ENCODE measurements around the gene DDX47. TPM values are rescaled to one million over a fixed set of nuclear protein-coding genes. Genes with fewer than 3 reads are reported as not detected.
"Not testable (repeated sequence)": the region's sequence is repeated elsewhere in the genome, so short reads cannot be mapped to it uniquely, and the experiment has no call there.

The DDX47 gene
- total RNA-seq, 1 donor from 2014 or later: 25.5 TPM

DNA sequence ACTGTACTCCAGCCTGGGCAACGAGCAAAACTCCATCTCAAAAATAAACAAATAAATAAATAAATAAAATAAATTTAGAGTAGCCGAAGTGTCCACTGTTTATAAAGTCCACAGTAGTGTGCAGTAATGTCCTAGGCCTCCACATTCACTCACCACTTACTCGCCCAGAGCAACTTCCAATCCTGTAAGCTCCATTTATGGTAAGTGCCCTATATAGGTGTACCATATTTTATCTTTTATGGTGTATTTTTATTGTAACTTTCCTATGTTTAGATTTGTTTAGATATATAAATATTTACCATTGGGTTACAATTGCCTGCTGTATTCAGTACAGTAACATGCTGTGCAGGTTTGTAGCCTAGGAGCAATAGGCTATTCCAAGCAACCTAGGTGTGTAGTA lies 40.3 kb downstream of the DDX47 start:
- intact Hi-C loops (cut with DNase I): no loop called here
- DNase-seq (ENCODE audit: low spot score): no peak

DNA sequence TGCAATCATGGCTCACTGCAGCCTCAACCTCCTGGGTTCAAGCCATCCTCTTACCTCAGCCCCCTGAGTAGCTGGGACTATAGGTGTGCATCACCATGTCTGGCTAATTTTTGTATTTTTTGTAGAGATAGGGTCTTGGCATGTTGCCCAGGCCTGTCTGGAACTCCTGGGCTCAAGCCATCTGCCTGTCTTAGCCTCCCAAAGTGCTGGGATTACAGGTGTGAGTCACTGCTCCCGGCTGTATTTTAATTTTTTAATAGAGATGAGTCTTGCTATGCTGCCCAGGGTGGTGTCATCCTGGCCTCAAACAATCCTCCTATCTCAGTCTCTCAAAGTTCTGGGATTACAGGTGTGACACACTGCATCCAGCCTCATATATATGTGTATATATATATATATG lies 46.5 kb downstream of the DDX47 start:
- intact Hi-C loops (cut with DNase I): no loop called here
- DNase-seq (ENCODE audit: low spot score): no peak

DNA sequence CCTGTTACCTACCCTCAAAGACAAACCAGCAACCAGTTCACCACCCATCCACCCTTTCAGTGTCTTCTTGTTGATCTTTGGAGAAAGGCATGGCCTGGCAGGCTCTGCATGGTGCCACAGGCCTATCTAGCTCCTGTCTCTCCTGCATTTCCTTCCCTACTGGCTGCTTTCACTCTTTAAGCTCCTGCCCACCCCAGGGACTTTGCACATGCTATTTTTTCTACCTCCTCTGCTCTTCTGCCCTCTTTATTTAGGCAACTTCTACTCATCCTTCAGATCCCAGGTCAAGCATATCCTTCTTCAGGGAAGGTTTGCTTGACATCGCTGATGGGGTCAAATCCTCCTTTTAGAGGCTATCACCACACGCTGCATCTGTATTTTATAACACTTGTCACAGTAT lies 51.1 kb downstream of the DDX47 start:
- no peak for DNase-seq (ENCODE audit: low spot score)
- intact Hi-C loops (cut with DNase I): no loop called here

DNA sequence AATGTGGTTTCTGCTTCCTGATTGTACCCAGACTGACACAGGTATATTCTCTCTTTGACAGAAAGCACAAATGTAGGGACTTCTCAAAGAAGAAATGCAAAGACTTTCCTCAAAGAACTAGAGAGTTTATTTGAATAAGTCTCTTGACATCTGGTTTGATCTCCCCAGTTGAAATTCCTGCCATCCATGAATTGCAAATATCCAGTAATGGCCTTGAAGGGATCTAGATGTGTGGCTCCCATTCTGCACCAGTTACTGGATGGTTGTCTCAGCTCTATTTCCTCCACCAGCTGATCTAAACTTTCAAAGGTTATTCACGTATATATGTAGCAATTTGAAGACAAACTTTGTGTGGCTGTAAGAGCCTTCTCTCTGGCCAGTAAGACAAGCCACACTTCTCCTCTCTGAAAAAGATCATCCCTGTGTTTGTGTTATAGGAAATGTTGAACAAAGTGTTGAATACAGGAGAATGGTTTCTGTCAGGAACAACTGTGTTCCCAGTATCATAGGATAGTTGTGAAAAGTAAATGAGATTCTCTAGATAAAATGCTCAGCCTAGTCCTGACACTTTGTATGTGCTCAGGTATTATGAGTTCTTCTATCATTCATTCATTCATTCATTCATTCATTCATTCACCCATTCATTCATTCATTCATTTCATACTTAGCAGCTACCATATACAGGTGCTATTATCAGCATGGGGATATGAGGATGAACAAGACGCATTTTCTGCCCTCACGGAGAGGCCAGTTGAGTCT lies 55.5 kb downstream of the DDX47 start:
- no peak for DNase-seq (ENCODE audit: low spot score)
- intact Hi-C loops (cut with DNase I): no loop called here

DNA sequence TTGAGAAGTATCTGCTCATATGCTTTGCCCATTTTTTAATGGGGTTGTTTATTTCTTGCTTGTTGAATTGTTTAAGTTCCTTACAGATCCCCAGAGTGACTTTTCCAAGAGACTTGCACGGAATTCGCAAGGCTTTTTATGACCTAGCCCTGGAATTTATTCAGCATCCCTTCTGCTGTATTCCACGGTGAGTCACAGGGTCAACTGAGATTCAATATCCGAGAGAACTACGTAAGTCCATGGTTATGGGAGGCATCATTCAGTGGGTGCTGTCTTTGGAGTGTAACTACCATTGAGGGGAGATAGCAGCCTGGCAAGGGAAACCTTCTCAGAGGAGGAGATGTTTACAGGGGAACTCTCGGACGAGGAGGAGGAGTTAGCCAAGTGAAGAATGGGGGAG lies 57.3 kb downstream of the DDX47 start:
- intact Hi-C loops (cut with DNase I): no loop called here
- DNase-seq (ENCODE audit: low spot score): no peak

DNA sequence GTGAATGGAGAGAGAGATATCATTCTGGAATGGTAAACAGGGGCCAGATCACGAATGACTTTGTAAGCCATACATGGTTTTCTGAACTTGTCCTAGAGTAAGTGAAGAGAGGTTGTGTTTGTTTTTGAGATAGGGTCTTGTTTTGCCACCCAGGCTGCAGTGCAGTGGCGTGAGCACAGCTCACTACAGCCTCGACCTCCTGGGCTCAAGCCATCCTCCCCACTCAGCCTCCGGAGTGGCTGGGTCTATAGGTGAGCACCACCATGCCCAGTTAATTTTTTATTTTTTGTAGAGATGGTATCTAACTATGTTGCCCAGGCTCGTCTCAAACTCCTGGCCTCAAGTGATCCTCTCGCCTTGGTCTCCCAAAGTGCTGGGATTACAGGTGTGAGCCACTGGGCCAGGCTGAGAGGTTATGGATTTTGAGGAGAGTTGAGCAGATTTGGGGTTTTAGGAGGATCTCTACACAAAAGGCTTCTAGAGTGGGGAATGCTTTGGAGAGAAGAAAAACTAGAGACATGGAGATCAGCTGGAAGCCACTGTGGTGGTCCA lies 58.5 kb downstream of the DDX47 start:
- intact Hi-C loops (cut with DNase I): no loop called here
- no peak for DNase-seq (ENCODE audit: low spot score)

DNA sequence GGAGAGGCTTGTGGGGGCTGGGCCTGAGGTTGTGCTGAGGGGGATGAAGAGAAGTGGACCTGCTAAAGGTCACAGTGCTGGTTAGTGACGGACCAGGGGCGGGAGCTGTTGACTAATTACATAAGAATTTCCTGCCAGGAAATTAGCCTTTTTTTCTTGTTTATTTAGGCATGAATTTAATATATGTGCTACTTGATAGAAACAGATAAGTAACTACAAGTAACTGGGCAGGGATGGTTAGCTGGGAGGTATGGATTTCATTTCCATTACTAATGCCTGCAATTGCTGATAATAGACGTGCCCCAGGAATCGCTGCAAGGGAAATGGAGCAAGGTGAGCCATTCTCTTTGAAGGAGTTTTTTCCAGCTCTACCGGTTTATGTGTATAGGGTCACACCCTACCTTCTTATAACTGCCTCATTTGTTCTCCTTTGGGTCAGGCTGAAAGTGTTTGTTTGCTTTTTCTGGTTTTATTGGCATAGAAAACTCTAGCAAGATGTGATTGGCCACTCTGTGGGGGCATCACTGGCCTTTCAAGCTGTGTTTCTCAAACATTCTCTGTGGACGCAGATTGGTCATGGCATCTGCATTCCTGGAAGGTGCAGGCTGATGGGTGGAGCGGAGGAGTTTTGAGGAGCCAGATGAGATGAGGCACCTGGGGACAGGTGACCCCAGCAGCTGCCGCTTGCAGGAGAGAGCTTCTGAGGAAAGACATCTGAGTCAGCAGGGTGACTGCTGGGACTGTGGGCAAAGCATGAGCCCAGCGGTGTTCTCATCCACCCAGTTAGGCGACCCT lies 59.2 kb downstream of the DDX47 start:
- intact Hi-C loops (cut with DNase I): no loop called here
- no peak for DNase-seq (ENCODE audit: low spot score)

DNA sequence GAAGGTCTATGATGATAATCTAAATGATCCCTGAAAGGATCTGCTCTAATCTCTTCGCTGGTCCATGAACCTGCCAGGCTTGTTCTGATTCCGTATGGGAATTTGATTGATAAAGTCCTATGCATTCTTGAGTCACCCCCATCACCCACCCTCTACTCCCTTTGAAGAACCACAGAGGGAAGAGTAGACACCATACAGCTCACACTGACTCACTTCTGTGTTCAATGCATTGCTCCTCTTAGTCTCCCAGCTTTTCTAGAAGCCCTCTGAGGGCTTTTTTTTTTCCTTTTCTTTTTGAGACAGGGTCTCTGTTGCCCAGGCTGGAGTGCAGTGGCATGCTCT lies 59.8 kb downstream of the DDX47 start:
- intact Hi-C loops (cut with DNase I): no loop called here
- no peak for DNase-seq (ENCODE audit: low spot score)

DNA sequence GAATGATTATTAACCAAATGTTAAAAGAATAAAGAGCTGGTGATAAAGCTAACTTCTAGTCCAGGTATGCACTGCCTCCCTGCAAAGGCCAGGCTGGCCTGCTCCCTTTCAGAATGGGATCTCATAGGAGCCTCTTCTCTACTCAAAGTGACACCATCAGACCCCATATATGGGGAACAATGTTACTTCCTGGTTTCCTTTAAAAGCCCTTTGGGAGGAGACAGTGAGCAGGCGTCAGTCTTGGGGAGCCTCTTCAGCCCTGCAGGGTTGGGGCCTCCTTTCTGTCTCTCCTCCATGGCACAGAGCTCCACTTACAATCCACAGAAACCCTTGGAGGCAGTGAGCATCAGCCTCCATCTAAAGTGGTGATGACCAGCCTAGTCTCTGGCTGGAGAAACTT lies 60.9 kb downstream of the DDX47 start:
- DNase-seq (ENCODE audit: low spot score): no peak
- intact Hi-C loops (cut with DNase I): no loop called here

DNA sequence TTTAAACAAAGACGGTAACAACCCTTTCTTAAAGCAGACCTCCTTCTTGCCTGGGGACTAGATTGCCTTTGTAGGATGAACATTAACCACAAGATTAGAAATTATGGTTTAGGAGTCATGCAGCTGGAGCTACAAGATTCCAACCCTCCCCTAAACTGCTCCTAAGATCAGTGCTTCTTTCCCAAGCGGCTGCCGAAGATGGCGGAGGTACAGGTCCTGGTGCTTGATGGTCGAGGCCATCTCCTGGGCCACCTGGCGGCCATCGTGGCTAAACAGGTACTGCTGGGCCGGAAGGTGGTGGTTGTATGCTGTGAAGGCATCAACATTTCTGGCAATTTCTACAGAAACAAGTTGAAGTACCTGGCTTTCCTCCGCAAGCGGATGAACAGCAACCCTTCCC lies 62.2 kb downstream of the DDX47 start:
- DNase-seq (ENCODE audit: low spot score); intact Hi-C loops (cut with DNase I): not testable (repeated sequence)

DNA sequence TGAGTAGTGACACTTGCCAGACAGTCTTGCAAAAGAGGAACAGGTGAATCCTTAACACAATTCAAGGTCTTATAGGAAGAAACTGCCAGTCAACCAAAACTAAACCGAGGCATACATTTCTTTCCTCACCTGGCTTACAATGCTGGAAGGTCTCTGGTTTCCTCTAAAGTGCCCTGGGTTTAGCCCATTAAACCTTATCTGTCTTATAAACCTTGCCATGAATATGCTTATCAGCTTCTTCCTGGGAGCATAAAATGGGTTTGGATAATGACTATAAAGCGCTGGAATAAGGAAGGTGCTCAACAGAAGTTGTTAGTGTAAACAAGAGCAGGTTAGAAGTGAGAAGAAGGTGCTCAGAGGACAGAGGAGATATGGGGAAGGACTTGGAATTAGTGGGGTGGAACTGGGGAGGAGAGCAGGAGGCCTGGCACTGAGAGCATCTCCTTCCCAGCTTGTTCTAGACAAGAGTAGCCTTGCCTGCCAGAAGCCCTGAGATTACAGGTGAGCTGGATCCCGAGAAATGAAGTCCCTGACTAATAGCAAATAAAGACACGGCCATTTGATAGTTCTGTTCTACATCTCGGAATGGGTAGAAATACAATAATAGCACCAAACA lies 64.1 kb downstream of the DDX47 start:
- no peak for DNase-seq (ENCODE audit: low spot score)
- intact Hi-C loops (cut with DNase I): no loop called here

DNA sequence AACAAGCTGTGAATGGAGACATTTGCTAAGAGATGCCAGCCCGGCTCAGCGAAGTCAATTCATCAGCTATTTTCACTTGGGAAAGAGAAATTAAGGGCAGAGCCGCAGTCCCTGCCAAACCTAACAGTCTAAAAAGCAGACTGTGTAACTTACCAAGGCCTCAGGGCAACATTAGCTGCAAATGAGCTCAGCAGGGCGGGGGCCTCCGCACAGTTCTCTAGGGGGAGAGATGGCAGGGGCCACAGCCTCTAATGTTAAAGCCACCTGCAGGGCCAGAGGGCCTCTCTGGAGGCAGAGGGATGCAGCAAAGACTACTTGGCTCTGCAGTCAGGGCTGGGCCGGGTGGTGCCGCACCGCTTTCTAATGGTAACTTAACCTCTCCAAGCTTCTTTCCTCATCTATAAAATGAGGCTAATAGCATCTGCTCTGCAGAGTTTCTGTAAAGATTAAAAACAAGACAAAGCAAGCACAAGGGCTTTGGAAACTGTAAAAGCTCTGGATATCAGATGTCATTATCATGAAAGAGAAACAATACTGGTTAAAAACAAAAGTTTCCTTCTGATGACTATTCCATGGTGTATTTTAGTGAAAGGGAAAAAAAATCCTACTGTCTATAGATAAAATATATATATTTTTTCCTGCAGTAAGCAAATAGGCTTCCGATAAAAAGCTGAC lies 64.8 kb downstream of the DDX47 start:
- intact Hi-C loops (cut with DNase I): no loop called here
- DNase-seq (ENCODE audit: low spot score): no peak

Small RNAs within 50 kb of the gene (microRNA-seq; reads per million reads assigned to microRNA genes)
- not detected for gene MIR613

Other genes starting within 250 kb of the DDX47 start
- 20.0 TPM for gene CREBL2, start 201.5 kb upstream of the DDX47 start, total RNA-seq
- gene GPR19, start 117.2 kb upstream of the DDX47 start, total RNA-seq: not detected
- gene CDKN1B, start 96.0 kb upstream of the DDX47 start, total RNA-seq: 29.5 TPM
- gene APOLD1, start 27.7 kb upstream of the DDX47 start, total RNA-seq: 13.0 TPM
- 0.78 TPM for gene GPRC5A, start 78.2 kb downstream of the DDX47 start, total RNA-seq
- gene GPRC5D, start 138.8 kb downstream of the DDX47 start, total RNA-seq: not detected
- 44.3 TPM for gene HEBP1, start 186.9 kb downstream of the DDX47 start, total RNA-seq
- 1.6 TPM for gene FAM234B, start 231.0 kb downstream of the DDX47 start, total RNA-seq